DOHH2 (cell line): Measurements from ENCODE around the gene C1orf105.

Experiments used
- H3F3A ChIP-seq: fragments of 200-600 bp; sonication (generic), shearing (Covaris generic); 2 replicates; pipeline ENCODE4 v1.6.0; 2016; ENCODE audit warnings: antibody characterized with exemption, mild to moderate bottlenecking; ENCODE audit not compliant: control insufficient read depth, insufficient read depth
- H3K27ac ChIP-seq: fragments of 200-600 bp; sonication (generic); 2 replicates; pipeline ENCODE4 v1.5.1; 2014; ENCODE audit warnings: low read depth, mild to moderate bottlenecking, low read length, moderate library complexity
- H3K27me3 ChIP-seq: fragments of 200-600 bp; sonication (generic); 2 replicates; pipeline ENCODE4 v1.6.1; 2014; ENCODE audit warnings: mild to moderate bottlenecking, low read length, mixed read lengths; ENCODE audit not compliant: control insufficient read depth
- H3K36me3 ChIP-seq: fragments of 200-600 bp; sonication (generic); 2 replicates; pipeline ENCODE4 v1.6.1; 2014; ENCODE audit warnings: mild to moderate bottlenecking, low read length, moderate library complexity, mixed read lengths; ENCODE audit not compliant: control insufficient read depth
- H3K4me1 ChIP-seq: fragments of 200-600 bp; sonication (generic); 2 replicates; pipeline ENCODE4 v1.6.1; 2014; ENCODE audit warnings: mild to moderate bottlenecking, low read length, mixed read lengths; ENCODE audit not compliant: control insufficient read depth
- H3K4me2 ChIP-seq: fragments of 200-600 bp; sonication (generic); 2 replicates; pipeline ENCODE4 v1.6.0; 2014; ENCODE audit warnings: mild to moderate bottlenecking, low read length, moderate library complexity
- H3K4me3 ChIP-seq: fragments of 200-600 bp; sonication (generic); 2 replicates; pipeline ENCODE4 v1.5.1; 2014; ENCODE audit warnings: mild to moderate bottlenecking, low read length, mixed read lengths
- H3K79me2 ChIP-seq: fragments of 200-600 bp; sonication (generic); 2 replicates; pipeline ENCODE4 v1.6.1; 2014; ENCODE audit warnings: mild to moderate bottlenecking, low read length, mixed read lengths; ENCODE audit not compliant: control insufficient read depth
- H3K9me2 ChIP-seq: fragments of 200-600 bp; sonication (generic); replicated peaks from 2 replicates; pipeline ENCODE4 v1.6.1; 2014; ENCODE audit warnings: mild to moderate bottlenecking, low read length, mixed read lengths; ENCODE audit not compliant: control insufficient read depth
- H3K9me3 ChIP-seq: fragments of 200-600 bp; sonication (generic); 2 replicates; pipeline ENCODE4 v1.6.1; 2014; ENCODE audit warnings: antibody characterized with exemption, low read length, mixed read lengths; ENCODE audit not compliant: control insufficient read depth, insufficient read depth
- H4K20me1 ChIP-seq: fragments of 200-600 bp; sonication (generic); 2 replicates; pipeline ENCODE4 v1.6.0; 2014; ENCODE audit warnings: low read depth, mild to moderate bottlenecking, antibody characterized with exemption, low read length, moderate library complexity; ENCODE audit not compliant: control insufficient read depth, insufficient read depth
- CTCF ChIP-seq: fragments of 200-600 bp; sonication (generic); IDR thresholded peaks from one replicate; pipeline ENCODE4 v1.5.1; 2014; ENCODE audit warnings: antibody characterized with exemption, mild to moderate bottlenecking, low read depth, low read length; ENCODE audit not compliant: poor library complexity, severe bottlenecking
- EZH2phosphoT487 ChIP-seq: fragments of 200-600 bp; sonication (generic); IDR thresholded peaks from 2 replicates; pipeline ENCODE4 v1.6.1; 2017; ENCODE audit warnings: borderline replicate concordance, mild to moderate bottlenecking, antibody characterized with exemption, low read length, moderate library complexity, mixed read lengths

The C1orf105 gene

GRCh38 chr1:172455451-172455850 is 35.0 kb downstream of the C1orf105 start:
- no peaks in the 10 kb centered on the region for H3K79me2 ChIP-seq
- no peaks in the 10 kb centered on the region for H4K20me1 ChIP-seq
- H3K4me1 ChIP-seq = no peaks in the 10 kb centered on the region
- no peaks in the 10 kb centered on the region for H3K36me3 ChIP-seq
- no peak overlapping the region for H3K4me3 ChIP-seq
- H3F3A ChIP-seq = no peaks in the 10 kb centered on the region
- no peaks in the 10 kb centered on the region for H3K9me3 ChIP-seq
- no peak overlapping the region for H3K4me2 ChIP-seq
- no peak for TF ChIP-seq CTCF
- no peak for TF ChIP-seq EZH2phosphoT487
- H3K27me3 ChIP-seq = no peaks in the 10 kb centered on the region
- no peak overlapping the region for H3K27ac ChIP-seq
- no peaks in the 10 kb centered on the region for H3K9me2 ChIP-seq

DNA sequence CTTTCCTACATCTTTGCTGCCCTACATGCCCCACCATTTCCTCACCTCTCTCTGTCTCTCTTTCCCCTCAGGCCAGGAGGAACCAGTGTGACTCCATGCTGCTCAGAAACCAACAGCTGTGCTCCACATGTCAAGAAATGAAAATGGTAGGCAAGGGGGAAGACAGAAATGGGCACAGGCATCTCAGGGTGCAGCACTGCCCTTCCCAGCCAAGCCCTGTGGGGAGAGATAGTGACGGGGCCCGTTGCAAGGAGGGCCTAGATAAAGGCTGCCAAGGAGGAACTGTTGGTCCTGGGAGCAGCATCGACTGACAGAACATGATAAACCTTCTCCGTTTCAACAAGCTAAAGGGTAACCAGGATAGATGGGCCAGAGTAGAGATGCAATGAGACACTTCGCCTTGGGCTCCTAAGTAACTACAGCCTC is 35.9 kb downstream of the C1orf105 start:
- no peak overlapping the region for H3K4me2 ChIP-seq
- no peaks in the 10 kb centered on the region for H3K4me1 ChIP-seq
- no peaks in the 10 kb centered on the region for H3K79me2 ChIP-seq
- peaks cover 3% of the 10 kb centered on the region; the same call in 1 of the 2 replicates for H3K27me3 ChIP-seq
- no peaks in the 10 kb centered on the region for H3K36me3 ChIP-seq
- H3K27ac ChIP-seq = no peak overlapping the region
- TF ChIP-seq CTCF (no peak), EZH2phosphoT487 (no peak)
- H3K9me3 ChIP-seq = no peaks in the 10 kb centered on the region
- no peaks in the 10 kb centered on the region for H4K20me1 ChIP-seq
- H3K9me2 ChIP-seq = no peaks in the 10 kb centered on the region
- H3F3A ChIP-seq = no peaks in the 10 kb centered on the region
- no peak overlapping the region for H3K4me3 ChIP-seq

DNA sequence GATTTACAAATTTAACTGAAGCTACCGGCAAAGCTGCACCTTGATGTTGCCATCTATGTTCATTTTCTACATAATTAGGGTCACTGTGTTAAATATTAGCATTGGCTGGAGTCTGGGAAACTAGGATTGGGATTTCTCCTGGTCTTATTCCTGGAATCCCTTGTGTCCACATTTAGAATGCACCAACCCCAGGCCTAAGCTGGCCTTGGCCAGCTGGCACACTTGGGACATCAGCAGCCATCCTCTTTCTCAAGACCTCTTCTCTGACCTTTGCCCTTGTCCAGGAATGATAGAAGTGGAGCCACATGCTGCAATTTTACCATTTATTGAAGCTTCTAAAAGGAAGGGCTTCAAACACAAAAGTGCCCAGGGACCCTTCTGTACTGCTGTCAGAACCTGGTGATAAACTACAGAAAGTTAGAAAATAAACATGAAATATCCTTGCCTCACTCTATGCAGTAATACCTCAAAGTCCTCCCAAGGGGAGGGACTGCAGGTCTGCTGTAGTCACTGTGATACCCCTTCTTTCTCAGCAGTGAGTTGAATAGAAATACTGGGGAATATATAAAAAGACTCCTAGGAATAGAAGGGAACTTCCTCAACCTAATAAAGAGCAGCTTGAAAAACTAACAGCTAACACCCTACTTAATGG is 37.1 kb downstream of the C1orf105 start:
- Histone ChIP-seq H4K20me1 (no peaks in the 10 kb centered on the region), H3K4me2 (no peak overlapping the region), H3K4me1 (no peaks in the 10 kb centered on the region), H3K9me3 (no peaks in the 10 kb centered on the region), H3K4me3 (no peak overlapping the region), H3K27me3 (peaks cover 3% of the 10 kb centered on the region; the same call in 1 of the 2 replicates), H3K36me3 (no peaks in the 10 kb centered on the region), H3K79me2 (no peaks in the 10 kb centered on the region), H3K27ac (no peak overlapping the region), H3F3A (no peaks in the 10 kb centered on the region), H3K9me2 (no peaks in the 10 kb centered on the region)
- TF ChIP-seq CTCF (no peak), EZH2phosphoT487 (no peak)
